K562 (cell line): ENCODE data around the gene PLCB1. TPM values are rescaled to one million over a fixed set of nuclear protein-coding genes. Genes with fewer than 3 reads are reported as not detected.

Source experiments
- ATAC-seq: fragments of 200-7000 bp; cut with Tn5 transposase; 3 replicates; pipeline ENCODE4 v1.9.1; 2020; ENCODE audit warnings: moderate library complexity
- BruUV-seq: library from RNA; stranded (reverse); fragments of 400-500 nt; replicated peaks from 2 replicates; lab custom pipeline; 2021; lab: Mats Ljungman, UMichigan
- CTCF ChIA-PET: fragments of 300-600 bp; formaldehyde crosslinking; extraction: SDS; loops from one replicate; lab custom pipeline; 2021; ENCODE audit warnings: low intra/inter-chr PET ratio; lab: Yijun Ruan, JAX
- POLR2A ChIA-PET: fragments of 300-600, 350-650 bp; sonication (Branson Sonifier 250); formaldehyde crosslinking; extraction: SDS; loops from one replicate; lab custom pipeline; 2021; ENCODE audit warnings: antibody characterized with exemption, inconsistent platforms; lab: Yijun Ruan, JAX
- DNase-seq, 4 experiments: peaks; one replicate each; pipeline versions ENCODE4 v3.0.0 to v3.0.0-alpha.2; 2011 to 2018; ENCODE audit warnings: low spot score in 3 of 4, mixed read lengths in 3 of 4; ENCODE audit errors: extremely low read depth in 1 of 4
- FAIRE-seq: peaks from 2 replicates; lab custom pipeline; 2011; peaks lifted over from hg19 to GRCh38; lab: Jason Lieb, UNC
- H2AFZ ChIP-seq: 2 replicates; pipeline ENCODE4 v1.6.0; 2011; ENCODE audit warnings: low read depth, low read length, control low read depth, inconsistent platforms
- H3K27ac ChIP-seq: fragments of 200-600 bp; 3 replicates; pipeline ENCODE4 v1.8.0; 2011; ENCODE audit warnings: low read depth, mild to moderate bottlenecking, control low read depth, inconsistent platforms, low read length, moderate library complexity, mixed read lengths; ENCODE audit errors: extremely low read depth
- H3K27me3 ChIP-seq, 2 experiments: fragments of 300-600 bp in 1 of 2; 2 replicates in 1 of 2; 3 replicates in 1 of 2; pipeline versions ENCODE4 v1.6.0 to v1.8.0; 2011; ENCODE audit warnings: inconsistent platforms in 2 of 2, low read length in 2 of 2, mild to moderate bottlenecking in 1 of 2, mixed read lengths in 1 of 2, moderate library complexity in 1 of 2; ENCODE audit not compliant: control insufficient read depth in 2 of 2, insufficient read depth in 2 of 2
- H3K36me3 ChIP-seq: fragments of 300-600 bp; 3 replicates; pipeline ENCODE4 v1.8.0; 2011; ENCODE audit warnings: mild to moderate bottlenecking, low read length, inconsistent platforms; ENCODE audit not compliant: control insufficient read depth, insufficient read depth
- H3K4me1 ChIP-seq, 2 experiments: fragments of 200-600 bp in 1 of 2; replicated peaks in 1 of 2; 2 replicates in 1 of 2; 3 replicates in 1 of 2; pipeline versions ENCODE4 v1.5.1 to v1.8.0; 2011; ENCODE audit warnings: inconsistent platforms in 2 of 2, low read length in 2 of 2, mild to moderate bottlenecking in 1 of 2, mixed read lengths in 1 of 2, moderate library complexity in 1 of 2; ENCODE audit not compliant: control insufficient read depth in 2 of 2, insufficient read depth in 2 of 2
- H3K4me2 ChIP-seq: 2 replicates; pipeline ENCODE4 v1.6.1; 2011; ENCODE audit warnings: low read length, control low read depth, inconsistent platforms, mixed read lengths; ENCODE audit not compliant: insufficient read depth
- H3K4me3 ChIP-seq: fragments of 200-600 bp; sonication (generic), shearing (Covaris generic); 2 replicates; pipeline ENCODE4 v1.5.1; 2016; ENCODE audit warnings: control low read depth, inconsistent platforms
- H3K79me2 ChIP-seq: fragments of 200-600 bp; 3 replicates; pipeline ENCODE4 v1.8.0; 2011; ENCODE audit warnings: low read length, inconsistent platforms; ENCODE audit not compliant: control insufficient read depth, insufficient read depth
- H3K9ac ChIP-seq, 2 experiments: 2 replicates each; pipeline versions ENCODE4 v1.6.0 to v1.6.1; 2011; ENCODE audit warnings: low read depth in 2 of 2, low read length in 2 of 2, control low read depth in 1 of 2, inconsistent platforms in 1 of 2, mild to moderate bottlenecking in 1 of 2, mixed read lengths in 1 of 2; ENCODE audit not compliant: insufficient read depth in 1 of 2
- H3K9me1 ChIP-seq: one replicate; pipeline ENCODE4 v1.6.0; 2011; ENCODE audit warnings: inconsistent platforms, mild to moderate bottlenecking, low read length, moderate library complexity; ENCODE audit not compliant: control insufficient read depth, insufficient read depth
- H3K9me3 ChIP-seq: replicated peaks from 2 replicates; pipeline ENCODE4 v1.5.1; 2011; ENCODE audit warnings: low read depth, low read length, inconsistent platforms; ENCODE audit not compliant: control insufficient read depth, insufficient read depth
- H4K20me1 ChIP-seq: replicated peaks from 2 replicates; pipeline ENCODE4 v1.6.1; 2011; ENCODE audit warnings: low read length, inconsistent platforms, mixed read lengths; ENCODE audit not compliant: control insufficient read depth, insufficient read depth
- ATF1 ChIP-seq, 2 experiments: fragments of 450-650 bp in 1 of 2; IDR thresholded peaks; 2 replicates each; pipeline ENCODE4 v1.6.1; 2016; ENCODE audit warnings: missing compliant biosample characterization in 1 of 2, missing genetic modification characterization in 1 of 2
- CSDE1 ChIP-seq, 2 experiments: fragments of 450-650 bp; IDR thresholded peaks; 2 replicates each; pipeline ENCODE4 v1.6.1; 2016; ENCODE audit warnings: mild to moderate bottlenecking in 1 of 2
- CTBP1 ChIP-seq: fragments of 450-650 bp; IDR thresholded peaks from 2 replicates; pipeline ENCODE4 v1.6.1; 2016; ENCODE audit warnings: borderline replicate concordance
- FOXA3 ChIP-seq, 2 experiments: fragments of 450-650 bp in 1 of 2; sonication (generic) in 1 of 2; formaldehyde crosslinking; IDR thresholded peaks in 1 of 2; conservative IDR thresholded peaks in 1 of 2; 2 replicates each; pipeline versions ENCODE4 v1.4.0 to v1.8.0; 2020 to 2022; ENCODE audit warnings: mild to moderate bottlenecking in 2 of 2, missing genetic modification reagents in 1 of 2
- KAT8 ChIP-seq: fragments of 450-650 bp; IDR thresholded peaks from 2 replicates; pipeline ENCODE4 v1.6.1; 2016; ENCODE audit warnings: low read depth, mild to moderate bottlenecking
- SMAD3 ChIP-seq: fragments of 450-650 bp; formaldehyde crosslinking; conservative IDR thresholded peaks from 2 replicates; pipeline ENCODE4 v1.4.0; 2020; ENCODE audit warnings: mild to moderate bottlenecking
- TAF15 ChIP-seq: fragments of 200-400 bp; formaldehyde crosslinking; IDR thresholded peaks from 2 replicates; pipeline ENCODE4 v1.6.1; 2017; ENCODE audit warnings: mild to moderate bottlenecking, low read depth, low read length, moderate library complexity
- ZNF146 ChIP-seq: IDR thresholded peaks from one replicate; pipeline ENCODE4 v1.6.1; 2018; ENCODE audit warnings: missing compliant biosample characterization; ENCODE audit not compliant: unreplicated experiment
- in situ Hi-C: fragments of 300-500 bp; cut with MboI; formaldehyde crosslinking; loops from 4 replicates; pipeline ENCODE4 v1.15.0; 2018; ENCODE audit warnings: inconsistent platforms, mixed read lengths
- intact Hi-C: fragments of 100-400 bp; cut with micrococcal nuclease; formaldehyde crosslinking; loops from 2 replicates; pipeline ENCODE4 v1.14.2; 2022
- polyA plus RNA-seq, 8 experiments: library from polyadenylated mRNA; depleted of rRNA in 4 of 8; stranded (reverse) in 5 of 8; unstranded in 3 of 8; fragments of >200 nt; fragmentation: Nextera tagmentation in 2 of 8; fragmentation: Illumina TruSeq in 1 of 8; extraction: Ambion mirVana in 2 of 8; extraction: Trizol in 1 of 8; gene quantifications; 2 replicates each; pipeline versions ENCODE4 v1.2.1 to v1.2.3, GENCODE V29; 2011 to 2014; ENCODE audit warnings: inconsistent platforms in 1 of 8, missing spikeins in 1 of 8
- total RNA-seq, 7 experiments: library from RNA; depleted of rRNA in 6 of 7; stranded (reverse); fragments of >200 nt in 6 of 7; fragmentation: Illumina TruSeq in 2 of 7; extraction: Trizol in 2 of 7; gene quantifications; 2 replicates each; pipeline versions ENCODE4 v1.2.1 to v1.2.3, GENCODE V29; 2011 to 2021; ENCODE audit warnings: low replicate concordance in 1 of 7
- TF ChIP-seq, protein P1 (sequence below): fragments of 450-650 bp; formaldehyde crosslinking; IDR thresholded peaks from 2 replicates; pipeline ENCODE4 v1.4.0; 2020; ENCODE audit warnings: mild to moderate bottlenecking, moderate library complexity
- TF ChIP-seq, protein P2 (sequence below): fragments of 250-450 bp; sonication (Bioruptor Pico); IDR thresholded peaks from 2 replicates; pipeline ENCODE4 v1.5.0; 2021
- TF ChIP-seq, protein P3 (sequence below): fragments of 250-450 bp; sonication (Bioruptor Pico); IDR thresholded peaks from 2 replicates; pipeline ENCODE4 v1.9.0; 2021; ENCODE audit warnings: mild to moderate bottlenecking

The PLCB1 gene
- total and polyA plus RNA-seq, 9 of the 15 experiments (the other 6 are each of a cell fraction or from before 2014, with no cell fraction given), result 0.34 to 3.1 (median 1.3) TPM

DNA sequence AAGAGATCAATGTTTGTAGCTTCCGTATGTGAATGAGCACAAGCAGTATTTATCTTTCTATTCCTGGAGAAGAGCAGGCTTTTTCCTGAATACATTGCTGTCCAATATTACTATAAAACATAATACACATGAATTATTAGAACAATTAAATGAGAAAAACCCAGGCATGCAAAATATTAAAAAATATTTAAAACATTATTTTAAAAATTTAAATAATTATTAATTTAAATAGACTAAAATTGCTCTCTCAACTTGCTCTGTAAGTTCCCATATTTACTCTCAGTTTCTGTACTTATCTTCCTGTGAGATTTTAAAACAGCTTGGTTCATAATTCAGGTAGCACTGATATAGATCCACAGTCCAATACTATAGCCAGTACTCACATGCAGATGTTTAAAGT lies 97.0 kb downstream of the PLCB1 start (continued):
- TF ChIP-seq, protein P1, sequence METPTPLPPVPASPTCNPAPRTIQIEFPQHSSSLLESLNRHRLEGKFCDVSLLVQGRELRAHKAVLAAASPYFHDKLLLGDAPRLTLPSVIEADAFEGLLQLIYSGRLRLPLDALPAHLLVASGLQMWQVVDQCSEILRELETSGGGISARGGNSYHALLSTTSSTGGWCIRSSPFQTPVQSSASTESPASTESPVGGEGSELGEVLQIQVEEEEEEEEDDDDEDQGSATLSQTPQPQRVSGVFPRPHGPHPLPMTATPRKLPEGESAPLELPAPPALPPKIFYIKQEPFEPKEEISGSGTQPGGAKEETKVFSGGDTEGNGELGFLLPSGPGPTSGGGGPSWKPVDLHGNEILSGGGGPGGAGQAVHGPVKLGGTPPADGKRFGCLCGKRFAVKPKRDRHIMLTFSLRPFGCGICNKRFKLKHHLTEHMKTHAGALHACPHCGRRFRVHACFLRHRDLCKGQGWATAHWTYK (CRISPR knock-in tag), result no peak
- TF ChIP-seq ATF1 (CRISPR knock-in tag; IDR thresholded peaks at IDR 0.05) (no peak), ATF1 (tag; IDR thresholded peaks at IDR 0.05) (no peak), KAT8 (no peak), TAF15 (no peak), ZNF146 (CRISPR knock-in tag) (no peak), CTBP1 (no peak), SMAD3 (CRISPR knock-in tag) (no peak)
- TF ChIP-seq, protein P2, sequence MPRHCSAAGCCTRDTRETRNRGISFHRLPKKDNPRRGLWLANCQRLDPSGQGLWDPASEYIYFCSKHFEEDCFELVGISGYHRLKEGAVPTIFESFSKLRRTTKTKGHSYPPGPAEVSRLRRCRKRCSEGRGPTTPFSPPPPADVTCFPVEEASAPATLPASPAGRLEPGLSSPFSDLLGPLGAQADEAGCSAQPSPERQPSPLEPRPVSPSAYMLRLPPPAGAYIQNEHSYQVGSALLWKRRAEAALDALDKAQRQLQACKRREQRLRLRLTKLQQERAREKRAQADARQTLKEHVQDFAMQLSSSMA (CRISPR knock-in tag), result no peak
- TF ChIP-seq, protein P3, sequence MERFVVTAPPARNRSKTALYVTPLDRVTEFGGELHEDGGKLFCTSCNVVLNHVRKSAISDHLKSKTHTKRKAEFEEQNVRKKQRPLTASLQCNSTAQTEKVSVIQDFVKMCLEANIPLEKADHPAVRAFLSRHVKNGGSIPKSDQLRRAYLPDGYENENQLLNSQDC (CRISPR knock-in tag), result no peak

DNA sequence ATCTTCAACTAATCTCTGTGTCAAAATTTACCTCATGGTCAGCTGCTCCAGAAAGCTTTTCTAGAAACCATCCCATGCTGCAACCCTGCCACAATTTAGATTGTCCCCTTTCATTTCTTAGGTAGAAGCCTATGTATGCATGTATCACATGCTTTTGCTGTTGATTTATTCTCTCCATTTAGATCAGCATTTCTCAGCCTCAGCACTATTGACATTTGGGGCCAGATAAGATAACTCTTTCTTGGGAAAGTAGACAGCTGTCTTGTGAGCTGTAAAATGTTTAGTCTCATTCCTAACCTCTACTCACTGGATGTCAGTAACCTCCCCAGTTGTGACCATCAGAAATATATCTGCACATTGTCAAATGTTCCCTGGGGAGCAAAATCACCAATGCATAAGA lies 99.0 kb downstream of the PLCB1 start:
- BruUV-seq, result no TSS peak

More for the DNA sequence above, 99.0 kb downstream of the PLCB1 start:
- ChIA-PET CTCF (no interaction called here), POLR2A (no interaction called here)
- H3K79me2 ChIP-seq, result no peaks in the 10 kb centered on the region
- H3K9me1 ChIP-seq, result no peaks in the 10 kb centered on the region
- no peaks in the 10 kb centered on the region for H3K27me3 ChIP-seq
- H3K9me3 ChIP-seq, result no peaks in the 10 kb centered on the region
- H3K4me3 ChIP-seq, result no peak overlapping the region
- no peak overlapping the region for H3K4me2 ChIP-seq
- no peak overlapping the region for H3K27ac ChIP-seq
- no peaks in the 10 kb centered on the region for H3K4me1 ChIP-seq
- H2AFZ ChIP-seq, result no peak overlapping the region
- in situ Hi-C loops, result no loop called here
- ATAC-seq, result no peak
- H3K36me3 ChIP-seq, result no peaks in the 10 kb centered on the region
- no peak for FAIRE-seq
- no peak for DNase-seq
- intact Hi-C loops, result no loop called here
- H4K20me1 ChIP-seq, result no peaks in the 10 kb centered on the region
- TF ChIP-seq CSDE1 (IDR thresholded peaks at IDR 0.05) (no peak), FOXA3 (CRISPR knock-in tag; conservative IDR thresholded peaks at IDR 0.05 in 1 of 2, IDR thresholded peaks at IDR 0.05 in 1 of 2) (peak in 1 of 2 experiments; percentile 83; a peak in 2 of 4 replicates)
- H3K9ac ChIP-seq, result no peak overlapping the region
